ENCODE data around the gene NCKAP5. TPM values are rescaled to one million over a fixed set of nuclear protein-coding genes. Genes with fewer than 3 reads are reported as not detected.

Gene NCKAP5
- total and polyA plus RNA-seq, 4 donors, result 2.3 to 20.2 (median 8.1) TPM

DNA sequence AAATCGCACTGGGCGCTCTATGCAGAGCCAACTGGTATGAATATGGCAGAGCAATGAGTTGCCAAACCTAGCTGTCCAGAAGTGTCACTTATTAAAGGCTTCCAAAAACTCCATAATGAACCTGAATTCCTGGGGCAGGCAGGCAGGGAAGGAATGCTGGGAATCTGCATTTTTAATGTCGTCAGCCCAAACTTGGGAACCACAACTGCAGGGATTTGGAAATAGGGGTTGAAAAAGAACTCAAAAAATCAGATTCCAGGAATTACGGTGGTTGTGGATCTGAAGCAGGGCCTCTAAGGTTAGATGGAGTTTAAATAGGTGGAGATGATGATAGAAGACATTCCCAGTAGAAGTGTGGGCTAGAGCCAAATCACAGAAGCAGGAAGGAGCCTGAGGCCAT, 15.0 kb downstream of the NCKAP5 start:
- TF ChIP-seq, protein P1, sequence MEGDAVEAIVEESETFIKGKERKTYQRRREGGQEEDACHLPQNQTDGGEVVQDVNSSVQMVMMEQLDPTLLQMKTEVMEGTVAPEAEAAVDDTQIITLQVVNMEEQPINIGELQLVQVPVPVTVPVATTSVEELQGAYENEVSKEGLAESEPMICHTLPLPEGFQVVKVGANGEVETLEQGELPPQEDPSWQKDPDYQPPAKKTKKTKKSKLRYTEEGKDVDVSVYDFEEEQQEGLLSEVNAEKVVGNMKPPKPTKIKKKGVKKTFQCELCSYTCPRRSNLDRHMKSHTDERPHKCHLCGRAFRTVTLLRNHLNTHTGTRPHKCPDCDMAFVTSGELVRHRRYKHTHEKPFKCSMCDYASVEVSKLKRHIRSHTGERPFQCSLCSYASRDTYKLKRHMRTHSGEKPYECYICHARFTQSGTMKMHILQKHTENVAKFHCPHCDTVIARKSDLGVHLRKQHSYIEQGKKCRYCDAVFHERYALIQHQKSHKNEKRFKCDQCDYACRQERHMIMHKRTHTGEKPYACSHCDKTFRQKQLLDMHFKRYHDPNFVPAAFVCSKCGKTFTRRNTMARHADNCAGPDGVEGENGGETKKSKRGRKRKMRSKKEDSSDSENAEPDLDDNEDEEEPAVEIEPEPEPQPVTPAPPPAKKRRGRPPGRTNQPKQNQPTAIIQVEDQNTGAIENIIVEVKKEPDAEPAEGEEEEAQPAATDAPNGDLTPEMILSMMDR (IDR thresholded peaks at IDR 0.05; ENCODE audit: control extremely low read depth, extremely low read depth), result no peak
- ATAC-seq (ENCODE audit: insufficient read depth, low FRiP score), result no peak

DNA sequence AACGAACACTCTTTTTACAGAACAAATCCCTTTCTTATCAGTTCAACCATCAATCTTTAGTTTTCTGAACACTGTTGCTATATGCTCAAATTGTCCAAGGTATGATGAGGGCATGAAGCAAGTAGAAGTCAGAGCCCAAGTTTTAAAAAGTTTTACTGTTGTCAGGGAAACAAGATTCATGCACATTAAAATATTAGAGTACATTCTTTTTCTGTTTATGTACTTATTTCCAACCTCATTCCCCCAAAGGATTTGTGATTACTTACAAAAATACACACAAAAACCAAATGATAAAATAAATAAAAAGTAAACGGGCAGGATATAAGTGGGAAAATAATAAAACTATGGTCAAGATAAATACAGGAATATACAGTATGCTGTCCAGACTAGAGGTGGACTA, 15.4 kb downstream of the NCKAP5 start:
- WGBS, 2 donors, result 71 to 75% methylated on average over 2 of the region's 2 CpGs
- Histone ChIP-seq H3K9me3 (ENCODE audit: control insufficient read depth in 4 of 4, insufficient read depth in 3 of 4, low read length in 3 of 4) (no peaks in the 10 kb centered on the region), H3K4me3 (no peak overlapping the region), H3K27ac (ENCODE audit: low read depth in 1 of 2, low read length in 1 of 2) (no peak overlapping the region), H3K9ac (ENCODE audit: insufficient read depth in 1 of 2, low read length in 2 of 2) (no peak overlapping the region), H3K4me1 (ENCODE audit: control insufficient read depth in 5 of 5, insufficient read depth in 5 of 5, low read length in 5 of 5) (peaks cover 0 to 4% (median 0%) of the 10 kb centered on the region in 5 donors), H3K36me3 (ENCODE audit: control insufficient read depth in 4 of 4, insufficient read depth in 4 of 4, low read length in 4 of 4) (no peaks in the 10 kb centered on the region), H3K27me3 (ENCODE audit: control insufficient read depth in 3 of 3, insufficient read depth in 3 of 3, low read length in 2 of 3) (no peaks in the 10 kb centered on the region)
- DNase-seq (no peak), ATAC-seq (ENCODE audit: insufficient read depth, low FRiP score) (no peak)
- TF ChIP-seq, protein P1 (IDR thresholded peaks at IDR 0.05; ENCODE audit: control extremely low read depth, extremely low read depth), result no peak

More for the DNA sequence above, 15.0 kb downstream of the NCKAP5 start:
- WGBS, 2 donors, result 91 to 94% methylated on average over 4 of the region's 4 CpGs
- Histone ChIP-seq H3K36me3 (ENCODE audit: control insufficient read depth in 4 of 4, insufficient read depth in 4 of 4, low read length in 4 of 4) (no peaks in the 10 kb centered on the region), H3K27me3 (ENCODE audit: control insufficient read depth in 3 of 3, insufficient read depth in 3 of 3, low read length in 2 of 3) (no peaks in the 10 kb centered on the region), H3K9ac (ENCODE audit: insufficient read depth in 1 of 2, low read length in 2 of 2) (no peak overlapping the region), H3K4me1 (ENCODE audit: control insufficient read depth in 5 of 5, insufficient read depth in 5 of 5, low read length in 5 of 5) (peaks cover 0 to 4% (median 0%) of the 10 kb centered on the region in 5 donors), H3K4me3 (no peak overlapping the region), H3K9me3 (ENCODE audit: control insufficient read depth in 4 of 4, insufficient read depth in 3 of 4, low read length in 3 of 4) (no peaks in the 10 kb centered on the region), H3K27ac (ENCODE audit: low read depth in 1 of 2, low read length in 1 of 2) (no peak overlapping the region)
- DNase-seq, result no peak

DNA sequence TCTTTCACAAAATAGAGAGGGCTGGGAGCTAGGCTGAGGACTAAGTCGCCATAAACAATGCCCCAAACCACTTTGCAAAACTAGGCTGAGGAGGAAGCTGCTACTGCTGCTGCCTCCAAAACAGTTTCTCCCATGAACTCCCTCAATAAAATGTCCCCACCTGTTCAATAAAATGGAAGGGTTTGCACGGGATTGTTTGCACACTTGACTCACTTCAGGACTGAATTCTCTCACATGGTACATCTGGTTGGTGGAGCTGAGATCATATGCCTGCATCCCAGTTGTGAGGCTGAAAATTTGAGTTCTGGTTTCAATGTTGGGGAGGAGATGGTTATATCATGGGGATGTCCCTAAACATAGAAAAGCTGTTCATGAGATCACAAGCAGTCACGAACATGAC, 26.5 kb downstream of the NCKAP5 start:
- WGBS, 2 donors, result 79 to 81% methylated on average over 3 of the region's 3 CpGs
- Histone ChIP-seq H3K36me3 (ENCODE audit: control insufficient read depth in 4 of 4, insufficient read depth in 4 of 4, low read length in 4 of 4) (no peaks in the 10 kb centered on the region), H3K27me3 (ENCODE audit: control insufficient read depth in 3 of 3, insufficient read depth in 3 of 3, low read length in 2 of 3) (no peaks in the 10 kb centered on the region), H3K9ac (ENCODE audit: insufficient read depth in 1 of 2, low read length in 2 of 2) (no peak overlapping the region), H3K27ac (ENCODE audit: low read depth in 1 of 2, low read length in 1 of 2) (no peak overlapping the region), H3K9me3 (ENCODE audit: control insufficient read depth in 4 of 4, insufficient read depth in 3 of 4, low read length in 3 of 4) (no peaks in the 10 kb centered on the region), H3K4me3 (no peak overlapping the region), H3K4me1 (ENCODE audit: control insufficient read depth in 5 of 5, insufficient read depth in 5 of 5, low read length in 5 of 5) (peaks cover 0 to 4% (median 0%) of the 10 kb centered on the region in 5 donors)
- DNase-seq, result no peak
- TF ChIP-seq, protein P1 (IDR thresholded peaks at IDR 0.05; ENCODE audit: control extremely low read depth, extremely low read depth), result no peak
- no peak for ATAC-seq (ENCODE audit: insufficient read depth, low FRiP score)

DNA sequence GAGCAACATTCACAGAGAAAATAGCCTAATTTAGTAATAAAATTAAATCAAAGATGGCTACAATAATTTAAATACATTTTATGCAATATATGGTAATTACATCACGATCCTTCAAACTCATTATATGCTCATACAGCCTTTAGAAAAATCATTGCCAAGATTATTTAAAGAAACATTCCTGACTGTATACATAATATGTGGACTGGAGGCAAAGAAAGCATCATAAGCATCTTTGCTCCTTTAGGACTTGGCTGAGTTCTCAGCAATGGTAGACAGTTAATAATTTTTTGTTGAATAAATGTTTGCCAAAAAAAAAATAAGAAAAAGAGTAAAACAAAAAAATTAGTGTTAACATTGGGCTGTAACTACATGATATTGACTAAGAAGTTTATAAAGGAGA, 26.9 kb downstream of the NCKAP5 start:
- Histone ChIP-seq H3K27ac (ENCODE audit: low read depth in 1 of 2, low read length in 1 of 2) (no peak overlapping the region), H3K9me3 (ENCODE audit: control insufficient read depth in 4 of 4, insufficient read depth in 3 of 4, low read length in 3 of 4) (no peaks in the 10 kb centered on the region), H3K4me1 (ENCODE audit: control insufficient read depth in 5 of 5, insufficient read depth in 5 of 5, low read length in 5 of 5) (peaks cover 0 to 4% (median 0%) of the 10 kb centered on the region in 5 donors), H3K36me3 (ENCODE audit: control insufficient read depth in 4 of 4, insufficient read depth in 4 of 4, low read length in 4 of 4) (no peaks in the 10 kb centered on the region), H3K9ac (ENCODE audit: insufficient read depth in 1 of 2, low read length in 2 of 2) (no peak overlapping the region), H3K4me3 (no peak overlapping the region), H3K27me3 (ENCODE audit: control insufficient read depth in 3 of 3, insufficient read depth in 3 of 3, low read length in 2 of 3) (no peaks in the 10 kb centered on the region)
- TF ChIP-seq, protein P1 (IDR thresholded peaks at IDR 0.05; ENCODE audit: control extremely low read depth, extremely low read depth), result no peak
- ATAC-seq (ENCODE audit: insufficient read depth, low FRiP score) (no peak), DNase-seq (peak in 2 of 3 donors; percentile 81 to 87)
- 69 to 79% methylated on average over 1 of the region's 1 CpG for WGBS, 2 donors

Measured in lung (tissue), 12 donors.